ENCODE data around the gene KCNMB4.

GRCh38 chr12:70436836-70437235, 70.7 kb downstream of the KCNMB4 start:
- no peak for TF ChIP-seq CTCF (conservative IDR thresholded peaks at IDR 0.05 in 1 of 2, IDR thresholded peaks at IDR 0.05 in 1 of 2; ENCODE audit: extremely low read depth in 1 of 2, insufficient read depth in 1 of 2, low read depth in 1 of 2, low read length in 2 of 2)
- TF ChIP-seq EZH2 (IDR thresholded peaks at IDR 0.05; ENCODE audit: borderline replicate concordance, low read length) = no peak

Data from mammary epithelial cell (primary cell).